GM18870 (cell line): ENCODE measurements around the gene PPP2R5B.
A peak's percentile ranks its signal among the peaks of the same experiment; 100 is the strongest.

Experiments used
- ATAC-seq: cut with Tn5 transposase; IDR thresholded peaks from one replicate; pipeline ENCODE4 v1.9.1; 2021; ENCODE audit warnings: moderate library complexity; ENCODE audit not compliant: unreplicated experiment

The PPP2R5B gene

DNA sequence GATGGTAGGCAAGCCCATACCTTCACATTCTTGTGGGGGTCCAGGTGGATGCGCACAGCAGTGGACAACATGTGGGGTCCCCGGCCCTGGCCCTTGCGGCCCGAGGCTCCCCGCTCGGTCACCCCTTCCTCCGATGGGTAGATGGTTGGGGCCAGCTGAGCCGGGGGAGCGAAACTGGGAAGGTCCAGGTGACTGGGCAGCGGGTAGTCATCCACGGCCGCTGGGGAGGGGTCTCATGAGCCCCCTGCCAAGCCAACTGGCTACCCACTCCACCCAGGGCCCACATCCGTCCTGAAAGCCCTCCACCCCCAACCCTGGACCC lies 18.2 kb upstream of the PPP2R5B start:
- ATAC-seq, result no peak

DNA sequence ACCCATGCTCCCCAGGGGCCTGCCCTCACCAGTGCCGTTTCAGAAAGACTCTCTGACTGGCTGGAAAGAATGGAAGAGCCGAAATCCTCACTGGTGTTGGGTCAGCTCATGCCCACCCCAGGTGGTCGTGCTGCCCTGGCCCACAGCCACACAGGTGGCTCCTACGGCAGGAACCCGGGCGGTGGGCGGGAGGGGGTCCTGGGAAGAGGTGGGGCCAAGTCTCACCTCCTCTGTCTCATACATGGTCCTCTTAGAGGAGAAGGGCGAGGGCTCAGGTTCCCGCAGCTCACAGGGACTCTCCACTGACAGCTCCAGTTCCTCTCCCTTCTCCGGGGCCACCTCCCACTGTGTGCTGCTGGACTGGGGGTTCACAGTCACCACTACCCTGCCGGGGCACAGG lies 15.7 kb upstream of the PPP2R5B start:
- no peak for ATAC-seq

DNA sequence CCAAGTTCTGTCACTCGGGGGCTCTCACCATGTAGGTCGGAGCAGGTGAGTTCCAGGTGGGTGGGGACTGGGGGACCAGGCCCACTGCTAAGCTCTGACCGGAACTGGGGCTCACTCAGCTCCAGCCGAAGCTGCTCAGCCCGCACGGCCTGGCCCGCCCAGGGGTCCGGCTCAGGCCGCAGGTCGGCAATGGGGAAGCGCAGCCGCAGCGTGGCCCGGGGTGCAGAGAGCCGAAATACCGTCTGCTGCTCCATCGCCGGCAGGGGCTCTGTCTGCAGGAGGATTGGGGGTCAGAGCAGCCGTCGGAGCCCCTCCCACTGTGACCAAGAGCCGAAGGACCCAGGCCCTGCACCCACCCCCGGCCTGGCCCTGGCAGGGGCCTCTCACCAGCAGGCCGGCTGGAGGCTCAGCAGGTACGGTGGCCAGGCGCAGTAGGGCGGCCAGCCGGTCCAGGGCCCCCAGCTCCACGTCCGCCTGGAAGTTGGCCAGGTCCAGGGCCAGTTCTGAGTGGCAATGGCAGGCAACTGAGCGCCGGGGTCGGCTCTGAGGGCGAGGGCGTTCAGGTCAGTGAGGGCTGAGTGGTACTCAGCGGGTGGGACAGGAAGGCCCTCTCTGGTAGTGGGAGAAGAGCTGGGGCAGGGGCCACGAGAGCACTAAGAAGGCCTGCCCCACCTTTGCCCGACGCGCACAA lies 14.7 kb upstream of the PPP2R5B start:
- no peak for ATAC-seq

DNA sequence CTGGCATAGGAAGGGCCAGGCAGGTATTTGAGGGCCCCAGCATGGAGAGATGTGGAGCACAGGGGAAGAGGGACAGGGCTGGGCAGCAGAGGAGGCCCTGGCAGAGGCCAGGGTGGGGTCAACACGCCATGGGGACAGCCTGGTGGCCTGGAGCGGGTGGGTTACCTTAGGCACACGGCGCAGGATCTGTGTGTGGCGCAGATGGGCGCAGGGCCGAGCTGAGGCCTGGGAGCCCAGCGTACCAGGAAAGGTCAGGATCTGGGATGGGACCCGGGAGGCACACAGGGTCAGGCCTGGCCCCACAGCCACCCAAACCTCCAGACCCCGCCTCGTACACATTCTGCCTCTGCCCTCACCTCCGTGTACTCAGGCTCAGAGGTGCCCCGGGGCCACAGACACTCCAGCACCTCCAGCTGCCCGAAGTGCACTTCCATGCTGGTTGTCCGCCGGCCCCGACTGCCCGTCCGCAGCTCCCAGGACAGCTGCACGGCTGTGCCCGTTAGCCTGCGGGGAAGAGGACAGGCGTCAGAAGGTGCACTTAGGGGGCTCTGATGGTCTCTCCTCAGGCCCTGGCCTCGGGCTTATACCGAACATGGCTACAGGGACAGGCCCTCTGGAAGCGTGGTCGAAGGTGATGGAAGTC lies 13.9 kb upstream of the PPP2R5B start:
- no peak for ATAC-seq

DNA sequence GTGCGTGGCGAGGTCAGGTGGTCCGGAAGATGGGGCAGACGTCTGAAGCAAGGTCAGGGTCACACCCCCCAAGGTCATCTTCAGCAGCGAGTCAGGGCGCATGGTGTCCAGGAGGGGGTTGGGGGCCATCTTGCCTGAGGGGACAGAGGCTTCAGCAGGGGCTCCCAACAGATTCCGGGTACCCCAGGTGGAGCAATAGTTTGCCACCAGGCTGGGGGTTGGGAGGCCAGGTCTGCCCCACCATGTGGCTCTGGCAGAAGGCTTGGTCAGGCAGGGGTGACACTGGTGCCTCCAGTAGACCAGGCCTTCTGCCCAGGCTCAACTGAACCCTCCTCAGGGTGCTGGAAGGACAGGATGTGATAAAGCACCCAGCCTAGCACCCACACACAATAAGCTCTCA lies 13.3 kb upstream of the PPP2R5B start:
- ATAC-seq, result no peak

DNA sequence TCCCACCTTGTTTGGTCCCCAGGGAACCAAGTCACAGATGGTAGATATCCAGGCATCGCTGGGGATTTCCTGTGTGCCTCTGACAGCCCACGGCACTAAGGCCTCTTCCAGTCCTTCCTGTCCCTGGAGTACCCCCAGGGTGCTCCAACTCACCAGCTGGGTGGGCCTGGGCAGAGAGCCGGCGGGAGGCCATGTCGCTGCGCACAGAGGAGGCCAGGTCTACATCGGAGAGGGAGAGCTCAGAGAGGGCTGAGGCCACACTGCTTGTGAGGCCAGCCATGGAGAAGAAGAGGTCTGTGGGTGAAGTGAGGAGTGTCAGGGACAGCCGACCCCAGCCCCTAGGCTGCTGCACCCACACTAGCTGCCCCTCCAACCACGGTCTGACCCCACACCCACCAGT lies 12.8 kb upstream of the PPP2R5B start:
- no peak for ATAC-seq

DNA sequence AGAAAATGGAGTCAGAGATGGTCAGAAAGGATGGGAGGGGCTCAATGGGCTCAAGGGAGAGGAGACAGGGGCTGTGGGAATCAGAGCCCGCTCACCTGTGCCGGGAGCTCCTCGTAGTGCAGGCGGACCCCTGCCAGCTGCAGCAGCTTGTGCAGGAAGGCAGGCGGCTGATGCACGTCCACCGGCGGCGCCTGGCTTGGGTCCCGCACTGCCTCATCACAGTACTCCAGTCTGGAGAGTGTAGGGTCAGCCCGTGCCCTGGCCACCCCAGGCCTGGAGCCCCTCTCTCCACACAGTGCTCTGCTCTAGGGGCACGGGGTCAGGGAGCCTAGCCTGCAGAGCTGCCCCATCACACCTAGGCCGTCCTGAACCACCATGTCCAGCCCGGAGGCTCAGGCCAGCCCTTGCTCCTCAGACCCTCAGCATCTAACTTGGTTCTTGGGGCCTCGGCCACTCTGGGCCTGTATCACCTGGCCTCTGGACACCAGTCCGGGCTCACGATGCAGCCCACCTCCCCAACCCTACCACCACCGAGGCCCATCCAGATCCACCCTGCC lies 11.2 kb upstream of the PPP2R5B start:
- no peak for ATAC-seq

DNA sequence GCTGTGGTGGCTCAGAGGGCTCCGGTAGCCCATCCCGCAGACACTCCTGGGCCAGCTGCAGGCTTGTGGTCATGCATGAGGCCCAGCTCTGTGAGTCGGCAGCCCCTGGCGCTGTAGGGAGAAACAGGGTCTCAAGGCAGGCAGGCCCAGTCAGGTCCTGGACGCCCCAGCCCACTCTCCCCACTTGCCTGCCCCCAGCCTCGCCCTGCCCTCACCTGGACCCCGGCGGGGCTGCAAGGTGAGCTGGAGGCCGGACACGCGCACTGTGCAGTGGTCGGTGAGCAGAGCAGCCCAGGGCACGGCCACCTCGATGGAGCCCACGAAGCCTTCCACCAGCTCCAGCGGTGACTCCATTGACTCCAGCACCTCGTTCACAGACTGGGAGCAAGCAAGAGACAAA lies 10.4 kb upstream of the PPP2R5B start:
- ATAC-seq, result no peak

DNA sequence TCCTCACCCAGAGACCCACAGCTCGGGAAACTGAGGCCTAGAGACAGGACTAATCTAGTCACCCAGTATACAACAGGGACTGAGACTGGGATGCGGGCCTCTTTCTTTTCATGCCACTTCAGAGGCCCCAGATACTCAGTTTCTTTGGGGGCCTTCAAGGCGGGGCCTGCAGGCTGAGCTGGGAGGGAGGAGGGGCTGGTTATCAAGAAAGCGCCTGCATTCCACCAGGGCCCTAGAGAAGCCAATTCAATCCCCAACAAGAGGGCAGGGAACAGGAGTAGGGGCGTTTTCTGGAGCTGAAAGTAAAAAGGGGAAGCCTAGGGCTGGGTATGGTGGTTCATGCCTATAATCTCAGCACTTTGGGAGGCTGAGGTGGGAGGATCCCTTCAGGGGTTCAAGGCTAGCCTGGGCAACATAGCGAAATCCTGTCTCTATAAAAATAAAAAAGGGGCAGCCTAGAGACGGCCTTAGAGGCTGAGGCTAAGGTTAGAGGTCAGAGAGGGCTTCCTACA lies 9.1 kb upstream of the PPP2R5B start:
- no peak for ATAC-seq

DNA sequence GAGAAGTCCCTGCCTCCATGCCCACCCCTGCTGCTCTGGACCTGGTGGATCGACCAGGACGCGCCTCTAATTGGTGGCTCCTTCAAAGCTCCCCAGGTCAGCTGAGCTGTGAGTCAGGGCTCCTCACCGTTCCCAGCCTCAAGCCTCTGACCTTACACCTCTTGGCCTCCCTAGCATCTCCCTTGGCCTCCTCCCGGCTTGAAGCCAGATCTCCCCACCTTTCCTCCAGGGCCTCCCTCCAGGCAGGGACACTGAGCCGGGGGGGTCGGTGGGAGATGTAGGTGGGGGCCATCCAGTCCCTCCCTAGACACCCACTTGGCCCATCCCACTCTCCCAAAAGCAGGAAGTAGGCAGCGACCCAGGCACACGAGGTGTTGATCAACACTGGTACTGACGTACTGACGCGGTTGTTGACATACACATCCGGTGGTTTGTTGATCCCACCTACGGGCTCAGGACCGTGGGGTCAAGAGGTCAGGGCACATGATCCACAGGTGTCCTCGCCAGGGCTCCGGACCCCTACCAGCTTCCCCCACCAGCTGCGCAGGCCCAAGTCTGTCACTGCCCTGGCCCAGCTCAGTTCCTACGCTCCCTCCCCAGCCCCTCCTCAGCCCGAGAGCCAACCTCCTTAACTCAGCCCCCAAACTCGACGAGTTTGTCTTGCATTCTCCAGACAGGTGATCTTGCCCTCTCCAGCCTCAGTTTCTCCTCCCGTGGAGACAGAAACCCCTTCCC lies 8.3 kb upstream of the PPP2R5B start:
- ATAC-seq, result no peak

DNA sequence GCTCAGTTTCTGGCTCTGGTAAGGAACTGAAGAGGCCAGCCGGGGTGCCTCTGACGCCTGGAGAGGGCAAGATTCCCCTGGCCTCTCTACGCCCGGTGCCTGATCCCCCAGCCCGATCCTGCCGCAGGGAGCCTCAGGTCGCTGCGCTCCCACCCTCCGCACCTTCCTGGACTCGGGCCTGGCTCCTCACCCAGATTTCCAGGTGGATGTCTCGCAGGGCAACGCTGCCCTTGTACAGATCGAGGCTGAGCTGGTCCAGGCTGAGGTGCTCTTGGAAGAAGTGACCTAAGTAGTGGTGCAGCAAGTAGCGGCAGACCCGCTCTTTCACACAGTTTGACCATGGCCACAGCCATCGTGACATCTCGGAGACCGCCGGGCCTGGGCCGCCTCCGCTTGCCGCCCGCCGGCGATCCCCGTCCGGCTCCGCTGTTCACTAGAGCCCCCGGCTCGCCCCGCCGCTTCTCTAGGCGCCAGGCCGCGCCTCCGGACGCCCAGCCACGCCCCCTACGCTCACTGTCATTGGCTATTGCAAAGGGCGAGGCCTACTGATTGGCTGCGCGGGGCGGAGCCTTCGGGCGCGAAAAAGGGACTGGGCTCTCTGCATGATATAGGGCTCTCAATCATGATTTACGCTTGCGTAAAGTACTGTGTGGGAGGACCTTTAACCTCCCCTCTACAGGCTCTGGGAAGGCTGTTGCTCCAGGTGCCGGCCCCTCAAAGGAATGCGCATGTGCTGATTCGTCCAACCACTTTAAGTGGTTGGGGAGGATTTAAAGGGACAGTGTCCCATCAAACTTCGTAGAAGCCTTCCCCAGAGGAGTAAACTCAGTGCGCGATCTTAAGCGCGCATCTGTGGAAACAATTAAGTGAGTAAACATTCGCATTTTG lies 7.5 kb upstream of the PPP2R5B start, which contains the start of gene ATG2A:
Gene ATG2A, minus strand, starts transcription at position 435 of the 888 bp plus-strand sequence. Its CDS starts 74 bp downstream, at position 361.
- ATAC-seq, result peak; percentile 91

DNA sequence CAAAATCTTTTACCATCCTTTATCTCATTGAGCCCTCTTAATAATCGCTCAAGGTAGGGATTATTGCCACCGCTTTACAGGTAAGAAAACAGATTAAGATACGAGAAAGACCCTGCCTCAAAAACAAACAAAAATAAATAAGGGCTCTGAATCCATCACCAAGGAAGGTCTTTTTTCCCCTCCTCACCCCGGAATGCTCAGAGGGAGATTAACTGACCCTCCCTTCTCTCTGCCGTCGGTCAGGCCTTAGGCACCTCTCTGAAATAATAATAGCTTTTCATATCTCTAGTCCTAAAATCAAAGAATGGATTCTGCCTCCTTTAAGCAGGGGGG lies 6.9 kb upstream of the PPP2R5B start:
- ATAC-seq, result no peak

DNA sequence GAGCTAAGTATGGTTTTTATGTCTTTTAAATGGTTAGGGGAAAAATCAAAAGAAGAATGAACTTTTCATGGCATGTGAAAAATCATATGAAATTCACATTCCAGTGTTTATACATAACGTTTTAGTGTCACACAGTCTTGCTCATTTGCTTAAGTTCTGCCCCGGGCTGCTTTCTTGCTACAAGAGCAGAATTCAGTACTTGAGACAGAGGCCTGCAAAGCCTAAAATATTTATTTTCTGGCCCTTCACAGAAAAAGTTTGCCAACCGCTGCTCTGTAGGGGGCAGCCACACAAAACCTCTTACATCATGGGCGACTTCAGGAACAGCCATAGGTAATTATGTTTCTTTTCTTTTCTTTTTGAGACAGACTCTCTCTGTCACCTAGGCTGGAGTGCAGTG lies 6.5 kb upstream of the PPP2R5B start:
- no peak for ATAC-seq

DNA sequence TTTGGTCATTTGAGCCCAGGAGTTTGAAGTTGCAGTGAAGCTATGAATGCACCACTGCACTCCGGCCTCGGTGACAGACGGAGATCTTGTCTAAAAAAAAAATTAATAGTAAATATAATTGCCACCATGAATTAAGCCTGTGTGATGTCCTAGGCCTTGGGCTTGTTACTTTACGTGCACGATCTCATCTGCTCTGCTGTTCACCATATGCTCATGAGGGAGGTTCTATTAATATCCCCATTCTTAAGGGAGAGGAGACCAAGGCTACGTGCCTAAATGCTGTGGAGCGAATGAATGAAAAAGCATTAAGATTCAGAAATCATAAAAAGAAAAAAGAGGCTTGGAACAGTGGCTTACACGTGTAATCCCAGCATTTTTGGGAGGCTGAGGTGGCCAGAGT lies 4.9 kb upstream of the PPP2R5B start:
- ATAC-seq, result no peak

DNA sequence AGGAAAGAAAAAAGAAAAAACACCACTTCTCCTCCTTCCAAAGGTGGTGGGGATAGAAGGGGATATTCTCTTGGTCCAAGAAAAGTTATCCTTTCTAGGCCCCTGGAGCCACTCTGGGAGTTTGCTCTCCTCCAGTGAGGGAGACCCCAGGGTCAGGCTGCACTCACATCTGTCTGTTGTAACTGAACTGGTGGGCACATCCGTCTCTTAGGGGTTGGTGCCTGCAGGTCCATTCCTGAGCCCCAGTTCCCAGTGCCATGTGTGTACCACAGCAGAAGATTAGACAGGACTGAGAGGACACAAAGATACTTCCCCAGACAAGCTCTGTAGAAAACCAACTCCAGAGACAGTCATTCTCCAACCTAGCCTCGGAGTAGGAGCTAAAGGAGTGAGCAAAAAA lies 4.4 kb upstream of the PPP2R5B start:
- ATAC-seq, result no peak

DNA sequence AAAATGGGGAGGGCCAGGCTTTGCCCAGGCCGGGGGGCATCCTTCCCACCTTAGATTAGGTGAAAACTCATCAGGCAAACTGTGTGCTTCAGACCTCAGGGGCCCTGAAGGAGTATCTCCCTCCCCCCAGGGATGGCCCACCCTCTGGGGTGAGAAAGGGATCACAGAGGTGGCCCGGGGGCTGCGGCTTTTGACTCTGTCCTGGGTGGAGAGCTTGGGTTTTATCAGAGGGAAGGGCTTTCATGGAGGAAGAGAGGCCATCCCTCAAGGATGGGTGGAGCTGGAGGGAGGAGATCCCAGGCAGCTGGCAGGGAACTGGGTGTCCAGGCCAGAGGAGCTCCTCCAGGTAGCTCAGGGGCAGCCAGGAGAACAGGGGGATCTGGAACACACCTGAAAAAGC lies 3.1 kb upstream of the PPP2R5B start:
- no peak for ATAC-seq

DNA sequence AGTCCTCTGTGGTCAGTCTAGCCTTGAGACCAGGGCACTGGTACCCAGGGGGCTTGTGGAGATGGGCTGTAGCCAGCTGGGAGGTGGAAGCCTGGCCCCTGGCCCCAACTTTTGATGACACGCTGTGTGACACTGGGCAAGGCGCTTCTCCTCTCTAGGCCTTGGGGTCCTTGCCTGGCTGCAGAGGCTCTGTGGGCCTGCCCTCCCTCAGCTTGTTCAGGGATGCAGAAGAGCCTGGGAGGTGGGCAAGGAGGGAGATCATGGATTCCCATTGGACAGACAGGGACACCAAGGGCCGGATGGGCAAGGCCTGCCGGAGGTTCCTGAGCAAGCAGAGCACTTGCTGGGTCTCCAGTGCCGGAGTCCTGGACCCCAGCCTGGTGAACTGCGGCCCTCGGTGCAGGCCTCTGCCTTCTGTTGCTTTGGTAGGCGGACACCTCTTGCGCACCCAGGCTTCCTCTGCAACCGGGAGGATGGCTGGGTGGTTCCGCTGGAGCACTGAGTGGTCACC lies 1.3 kb upstream of the PPP2R5B start:
- ATAC-seq, result no peak

DNA sequence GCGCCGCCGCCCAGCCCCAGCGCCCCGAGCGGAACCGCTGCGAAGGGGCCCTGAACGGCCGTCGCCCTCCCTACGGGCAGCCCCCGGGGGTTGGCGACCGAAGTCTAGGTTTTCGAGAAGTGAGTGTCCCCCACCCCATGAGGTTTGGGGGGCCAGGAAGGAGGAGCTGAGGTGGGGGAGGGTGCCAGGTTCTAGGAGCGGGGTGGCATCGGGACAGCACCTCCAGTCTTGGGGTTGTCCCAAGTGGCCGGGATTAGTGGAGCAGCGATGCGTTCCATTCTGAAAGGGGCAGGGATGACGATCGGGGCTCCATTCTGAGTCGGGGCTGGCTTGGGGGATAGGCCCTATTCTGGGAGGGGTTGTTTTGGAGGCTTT lies 408 bp downstream of the PPP2R5B start:
- no peak for ATAC-seq

DNA sequence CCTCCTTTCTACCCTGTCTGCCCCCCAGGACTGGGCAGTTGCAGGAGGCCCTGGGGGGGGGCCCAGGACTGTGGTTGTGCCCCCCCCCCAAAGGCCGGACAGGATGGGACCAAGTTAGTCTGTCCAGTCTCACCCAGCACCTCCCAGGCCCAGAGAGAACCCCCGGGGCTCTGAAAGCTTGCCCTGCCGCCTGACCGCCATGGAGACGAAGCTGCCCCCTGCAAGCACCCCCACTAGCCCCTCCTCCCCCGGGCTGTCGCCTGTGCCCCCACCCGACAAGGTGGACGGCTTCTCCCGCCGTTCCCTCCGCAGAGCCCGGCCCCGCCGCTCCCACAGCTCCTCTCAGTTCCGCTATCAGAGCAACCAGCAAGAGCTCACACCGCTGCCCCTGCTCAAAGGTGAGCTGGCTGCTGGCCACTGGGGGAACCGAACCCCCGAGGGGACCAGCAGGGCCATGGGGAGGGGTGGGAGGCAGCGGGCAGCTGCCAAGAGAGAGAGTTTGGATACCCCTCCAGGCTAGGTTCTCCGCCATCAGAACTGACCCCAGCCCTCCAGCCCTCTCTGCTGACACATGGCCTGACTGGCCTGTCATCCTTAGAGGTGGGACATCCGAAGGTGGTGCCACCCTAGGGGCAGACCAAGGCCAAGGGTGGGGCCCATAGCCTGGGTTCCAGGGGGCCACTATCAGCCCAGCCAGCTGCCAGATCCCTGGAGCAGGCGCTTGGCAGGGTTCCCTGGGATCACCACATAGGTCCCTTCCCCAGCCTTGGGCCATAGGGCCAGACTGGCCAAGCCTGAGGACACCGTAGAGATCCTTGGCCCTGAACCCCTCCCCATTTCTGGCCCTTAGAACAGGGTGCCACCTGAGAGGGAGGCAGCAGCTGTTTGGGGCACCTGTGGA lies 1.3 kb downstream of the PPP2R5B start:
- ATAC-seq, result no peak

DNA sequence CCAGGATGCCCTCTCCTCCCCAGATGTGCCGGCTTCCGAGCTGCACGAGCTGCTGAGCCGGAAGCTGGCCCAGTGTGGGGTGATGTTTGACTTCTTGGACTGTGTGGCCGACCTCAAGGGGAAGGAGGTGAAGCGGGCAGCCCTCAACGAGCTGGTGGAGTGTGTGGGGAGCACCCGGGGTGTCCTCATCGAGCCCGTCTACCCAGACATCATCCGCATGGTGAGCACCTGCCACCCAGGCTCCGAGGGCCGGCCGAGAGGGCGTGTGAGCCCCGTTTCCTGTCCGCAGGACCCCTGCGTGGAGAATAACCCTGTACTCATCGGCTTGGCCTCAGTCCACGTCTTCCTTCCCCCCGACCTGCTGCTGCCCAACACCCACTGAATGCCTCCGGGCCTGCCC lies 2.2 kb downstream of the PPP2R5B start:
- no peak for ATAC-seq
